T-cell (primary cell): ENCODE results near the gene RINL. TPM values are rescaled to one million over a fixed set of nuclear protein-coding genes. Genes with fewer than 3 reads are reported as not detected.
A peak's percentile ranks its signal among the peaks of the same experiment; 100 is the strongest.

Source experiments
- ATAC-seq, 4 experiments: fragments of 200-7000 bp in 3 of 4; fragments of 150-1000 bp in 1 of 4; cut with Tn5 transposase; replicated peaks in 1 of 4; 1 replicate in 3 of 4; 2 replicates in 1 of 4; pipeline ENCODE4 v1.10.0; 2021; ENCODE audit warnings: moderate library complexity in 3 of 4, mild to moderate bottlenecking in 2 of 4, moderate number of reproducible peaks in 1 of 4
- CTCF ChIA-PET, 2 donors: fragments of 300-600 bp; sonication (Branson Sonifier 250); formaldehyde crosslinking; loops; one replicate each; lab custom pipeline; 2022; ENCODE audit warnings: antibody characterized with exemption in 2 of 2; lab: Charles Lee
- POLR2A ChIA-PET, 2 donors: fragments of 300-600 bp; sonication (Branson Sonifier 250); formaldehyde crosslinking; loops; one replicate each; lab custom pipeline; 2022; ENCODE audit warnings: antibody characterized with exemption in 2 of 2; lab: Charles Lee
- DNase-seq, 35 experiments: peaks; one replicate each; pipeline versions ENCODE4 v3.0.0 to v3.0.0-alpha.2; 2013 to 2023
- H3K27ac ChIP-seq: one replicate; pipeline ENCODE4 v1.5.1; 2013; ENCODE audit warnings: low read length
- H3K27me3 ChIP-seq, 2 experiments: replicated peaks in 1 of 2; 1 replicate in 1 of 2; 2 replicates in 1 of 2; pipeline versions ENCODE4 v1.6.1 to v1.7.0; 2013; ENCODE audit warnings: low read length in 1 of 2, mixed read lengths in 1 of 2; ENCODE audit not compliant: control insufficient read depth in 2 of 2, insufficient read depth in 2 of 2; ENCODE audit errors: extremely low read depth in 1 of 2
- H3K36me3 ChIP-seq, 2 donors: 1 replicate in 1 of 2; 2 replicates in 1 of 2; pipeline versions ENCODE4 v1.6.1 to v1.7.0; 2013; ENCODE audit warnings: low read length in 1 of 2; ENCODE audit not compliant: control insufficient read depth in 2 of 2, insufficient read depth in 1 of 2; ENCODE audit errors: extremely low read depth in 1 of 2
- H3K4me1 ChIP-seq, 2 experiments: 1 replicate in 1 of 2; 2 replicates in 1 of 2; pipeline versions ENCODE4 v1.6.1 to v1.7.0; 2013; ENCODE audit warnings: low read length in 2 of 2, mixed read lengths in 1 of 2; ENCODE audit not compliant: insufficient read depth in 2 of 2, control insufficient read depth in 1 of 2; ENCODE audit errors: extremely low read depth in 1 of 2
- H3K4me3 ChIP-seq, 2 donors: 1 replicate in 1 of 2; 2 replicates in 1 of 2; pipeline versions ENCODE4 v1.5.1 to v1.7.0; 2013; ENCODE audit warnings: mild to moderate bottlenecking in 2 of 2, low read length in 1 of 2, moderate library complexity in 1 of 2; ENCODE audit not compliant: control insufficient read depth in 1 of 2; ENCODE audit errors: extremely low read depth in 1 of 2
- H3K9me3 ChIP-seq: 2 replicates; pipeline ENCODE4 v1.7.0; 2013
- H3K27ac Mint-ChIP-seq, 2 donors: one replicate each; pipeline ENCODE4 v1.8.0; 2020 to 2021; ENCODE audit warnings: mild to moderate bottlenecking in 2 of 2, mixed read lengths in 2 of 2
- H3K27me3 Mint-ChIP-seq, 2 donors: one replicate each; pipeline ENCODE4 v1.8.0; 2021 to 2022; ENCODE audit warnings: mixed read lengths in 2 of 2
- H3K36me3 Mint-ChIP-seq: one replicate; pipeline ENCODE4 v1.8.0; 2021; ENCODE audit warnings: mixed read lengths
- H3K4me1 Mint-ChIP-seq, 3 donors: one replicate each; pipeline ENCODE4 v1.8.0; 2020 to 2022; ENCODE audit warnings: mixed read lengths in 3 of 3, mild to moderate bottlenecking in 1 of 3
- H3K4me3 Mint-ChIP-seq, 3 donors: one replicate each; pipeline ENCODE4 v1.8.0; 2020 to 2022; ENCODE audit warnings: mild to moderate bottlenecking in 3 of 3, mixed read lengths in 3 of 3, moderate library complexity in 3 of 3
- H3K9me3 Mint-ChIP-seq, 3 donors: one replicate each; pipeline ENCODE4 v1.8.0; 2020 to 2022; ENCODE audit warnings: mixed read lengths in 3 of 3
- WGBS: methylation state at CpG from one replicate; pipeline ENCODE4 v1.1.5; 2013; ENCODE audit warnings: missing lambda C conversion rate; ENCODE audit not compliant: insufficient coverage; 5-methylcytosine and 5-hydroxymethylcytosine counted together
- total RNA-seq, 35 experiments: library from RNA in 6 of 35; stranded (reverse) in 6 of 35; fragments of 120-200 nt in 1 of 35; gene quantifications; one replicate each; pipeline versions ENCODE4 v1.2.1 to v1.2.4 and lab custom pipeline; 2013 to 2026

RINL gene
- total RNA-seq, 5 donors from 2014 or later (not counting 1 experiment from before 2014, with no cell fraction given) = 44.2 to 81.3 (median 71.0) TPM

DNA sequence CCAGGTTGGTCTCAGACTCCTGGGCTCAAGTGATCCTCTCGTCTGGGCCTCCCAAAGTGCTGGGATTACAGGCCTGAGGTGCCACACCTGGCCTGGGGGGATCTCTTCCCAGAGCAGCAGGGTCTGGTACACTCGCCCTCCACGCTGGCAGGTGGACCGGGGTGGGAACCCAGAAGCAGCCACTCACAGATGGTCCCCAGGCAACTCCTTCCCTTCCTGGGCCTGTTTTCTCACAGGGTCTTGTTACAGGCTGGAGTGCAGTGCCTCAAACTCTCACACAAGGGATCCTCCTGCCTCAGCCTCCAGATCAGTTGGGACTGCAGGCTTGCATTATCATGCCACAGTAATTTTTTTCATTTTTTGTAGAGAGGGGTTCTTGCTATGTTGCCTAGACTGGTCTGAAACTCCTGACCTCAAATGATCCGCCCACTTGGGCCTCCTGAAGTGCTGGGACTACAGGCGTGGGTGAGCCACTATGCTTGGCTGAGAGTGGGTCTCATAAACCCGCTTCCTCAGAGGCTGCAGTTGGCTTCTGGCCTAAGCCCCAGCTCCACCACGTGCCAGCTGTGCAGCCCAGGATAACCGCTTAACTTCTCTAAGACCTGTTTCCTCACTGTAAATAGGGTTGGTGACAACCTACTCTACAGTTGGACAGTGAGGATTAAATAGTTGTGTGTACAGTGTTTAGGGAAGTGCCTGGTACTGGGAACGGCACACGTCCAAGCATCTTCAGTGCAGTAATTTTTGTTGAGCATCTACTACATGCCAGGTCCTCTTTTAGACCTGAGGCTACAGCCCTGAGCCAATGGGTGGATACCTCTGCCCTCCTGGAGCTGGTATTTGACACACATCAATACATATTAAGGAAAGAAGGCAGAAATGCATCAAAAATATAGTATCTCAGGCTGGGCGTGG lies 34.8 kb upstream of the RINL start:
- WGBS = 73% methylated on average over 6 of the region's 12 CpGs
- H3K9me3 ChIP-seq = no peaks in the 10 kb centered on the region
- ATAC-seq (no peak), DNase-seq (no peak)
- no peak overlapping the region for H3K4me3 Mint-ChIP-seq
- H3K27me3 Mint-ChIP-seq = no peaks in the 10 kb centered on the region
- H3K9me3 Mint-ChIP-seq = no peaks in the 10 kb centered on the region
- H3K4me1 Mint-ChIP-seq = peaks cover 7 to 15% (median 11%) of the 10 kb centered on the region in 3 donors
- H3K4me3 ChIP-seq = no peak overlapping the region
- no peak overlapping the region for H3K27ac Mint-ChIP-seq
- H3K4me1 ChIP-seq = peaks cover 0 to 11% of the 10 kb centered on the region in 2 experiments
- peaks cover 7% of the 10 kb centered on the region for H3K36me3 Mint-ChIP-seq
- no peak overlapping the region for H3K27ac ChIP-seq
- ChIA-PET CTCF (no interaction called here), POLR2A (no interaction called here)
- H3K36me3 ChIP-seq = peaks cover 2 to 5% of the 10 kb centered on the region in 2 donors
- peaks cover 0 to 15% of the 10 kb centered on the region in 2 experiments for H3K27me3 ChIP-seq

DNA sequence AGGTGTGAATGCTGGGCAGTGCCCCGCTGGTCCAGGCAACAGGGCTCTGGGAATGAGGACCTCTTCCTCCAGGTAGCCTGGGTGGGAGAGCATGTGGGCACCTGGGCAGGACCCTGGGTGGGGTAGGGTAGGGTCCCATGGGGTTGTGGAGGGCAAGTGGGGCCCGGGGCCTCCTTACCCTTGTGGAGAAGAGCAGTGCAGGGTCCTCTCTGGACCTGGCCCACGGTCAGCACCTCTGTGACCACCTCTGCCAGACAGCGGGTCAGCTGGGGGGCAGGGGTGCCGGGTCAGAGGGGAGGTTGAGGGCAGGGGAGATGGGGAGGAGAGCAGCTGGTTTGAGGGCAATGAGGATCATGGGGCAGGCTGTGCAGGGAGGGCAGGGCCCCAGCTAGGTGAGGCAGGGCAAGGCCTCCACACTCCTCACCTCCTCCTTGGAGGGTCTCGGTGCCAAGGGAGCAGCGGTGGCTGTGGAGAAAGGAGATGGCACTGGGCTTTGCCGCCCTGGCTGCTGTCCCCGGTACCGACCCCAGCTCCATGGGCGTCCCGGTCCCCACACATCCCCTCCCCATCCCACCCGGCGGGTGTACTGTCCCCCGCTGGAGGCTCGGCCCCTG lies 33.4 kb upstream of the RINL start:
- H3K36me3 ChIP-seq = peaks cover 5 to 15% of the 10 kb centered on the region in 2 donors
- POLR2A ChIA-PET = interaction anchor here in 1 of 2 donors (0.6 kb wide), 1 partner anchor 351 kb away, joined by 8 read pairs; no protein-coding TSS in a partner anchor
- H3K27me3 ChIP-seq = peaks cover 0 to 15% of the 10 kb centered on the region in 2 experiments
- ATAC-seq = no peak
- no peak for DNase-seq
- WGBS = 83% methylated on average over 7 of the region's 16 CpGs
- Mint-ChIP-seq H3K9me3 (no peaks in the 10 kb centered on the region), H3K36me3 (peaks cover 19% of the 10 kb centered on the region), H3K27me3 (no peaks in the 10 kb centered on the region), H3K4me3 (no peak overlapping the region), H3K4me1 (peaks cover 7 to 20% (median 11%) of the 10 kb centered on the region in 3 donors), H3K27ac (no peak overlapping the region)
- no peak overlapping the region for H3K4me3 ChIP-seq
- H3K4me1 ChIP-seq = peaks cover 0 to 11% of the 10 kb centered on the region in 2 experiments
- no peak overlapping the region for H3K27ac ChIP-seq
- CTCF ChIA-PET = no interaction called here
- no peaks in the 10 kb centered on the region for H3K9me3 ChIP-seq

DNA sequence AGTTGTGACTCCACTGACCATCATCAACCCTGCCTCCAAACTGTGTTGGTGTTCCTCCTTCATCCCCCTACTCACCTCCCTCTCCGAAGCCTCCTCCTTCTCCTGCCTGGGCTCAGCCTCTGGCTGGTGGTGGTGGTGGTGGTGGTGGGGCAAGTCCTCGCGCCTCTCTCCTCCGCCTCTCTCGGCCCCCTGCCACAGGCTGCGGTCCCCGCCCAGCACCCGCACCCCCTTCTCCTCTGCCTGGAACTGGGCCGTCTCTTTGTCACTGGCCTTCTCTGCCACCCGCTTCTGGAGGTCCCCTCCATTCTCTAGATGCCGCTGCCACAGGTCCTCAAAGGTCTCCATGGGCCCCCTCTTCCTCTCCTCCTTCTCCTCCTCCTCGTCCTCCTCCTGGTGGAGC lies 32.4 kb upstream of the RINL start:
- no peaks in the 10 kb centered on the region for H3K9me3 Mint-ChIP-seq
- no peak for DNase-seq
- Histone ChIP-seq H3K4me1 (peaks cover 0 to 11% of the 10 kb centered on the region in 2 experiments), H3K4me3 (no peak overlapping the region), H3K27me3 (peaks cover 0 to 15% of the 10 kb centered on the region in 2 experiments), H3K27ac (no peak overlapping the region), H3K36me3 (peaks cover 2 to 20% of the 10 kb centered on the region in 2 donors), H3K9me3 (no peaks in the 10 kb centered on the region)
- ATAC-seq = no peak
- ChIA-PET POLR2A (no interaction called here), CTCF (no interaction called here)
- H3K27me3 Mint-ChIP-seq = no peaks in the 10 kb centered on the region
- 98% methylated on average over 6 of the region's 12 CpGs for WGBS
- H3K27ac Mint-ChIP-seq = no peak overlapping the region
- peaks cover 7 to 20% (median 11%) of the 10 kb centered on the region in 3 donors for H3K4me1 Mint-ChIP-seq
- no peak overlapping the region for H3K4me3 Mint-ChIP-seq
- peaks cover 19% of the 10 kb centered on the region for H3K36me3 Mint-ChIP-seq

DNA sequence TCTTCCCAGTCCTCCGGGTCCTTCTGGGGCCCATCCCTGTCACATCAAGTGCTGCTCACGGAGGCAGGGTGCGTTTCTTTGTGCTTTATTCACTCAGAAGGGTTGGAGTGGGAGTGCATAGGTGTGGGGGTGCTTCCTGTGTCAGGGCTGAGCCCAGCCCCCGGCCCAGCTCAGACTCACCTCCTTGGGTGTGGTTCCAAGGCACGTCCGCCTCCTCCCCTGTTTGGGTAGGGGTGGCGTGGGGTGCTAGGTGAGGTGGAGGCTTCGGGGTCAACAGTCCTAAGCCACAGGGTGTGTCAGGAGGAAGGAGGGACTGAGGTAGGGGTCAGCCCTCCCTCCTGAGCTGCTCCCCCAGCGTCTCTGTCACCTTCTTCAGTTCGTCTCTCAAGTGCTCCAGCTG lies 30.8 kb upstream of the RINL start:
- DNase-seq (peak in 9 of 35 experiments; percentile 10 to 32 (median 16)), ATAC-seq (peak; percentile 28 to 66 (median 54))
- POLR2A ChIA-PET = no interaction called here
- H3K27me3 ChIP-seq = peaks cover 0 to 15% of the 10 kb centered on the region in 2 experiments
- H3K4me1 ChIP-seq = peaks cover 0 to 11% of the 10 kb centered on the region in 2 experiments
- CTCF ChIA-PET = no interaction called here
- Mint-ChIP-seq H3K4me1 (peaks cover 12 to 20% (median 17%) of the 10 kb centered on the region in 3 donors), H3K27me3 (no peaks in the 10 kb centered on the region), H3K27ac (peak overlapping the region in 1 of 2 donors; percentile 75), H3K4me3 (peak overlapping the region in 1 of 3 donors; percentile 38), H3K9me3 (no peaks in the 10 kb centered on the region), H3K36me3 (peaks cover 29% of the 10 kb centered on the region)
- no peaks in the 10 kb centered on the region for H3K9me3 ChIP-seq
- H3K36me3 ChIP-seq = peaks cover 3 to 33% of the 10 kb centered on the region in 2 donors
- 26% methylated on average over 4 of the region's 10 CpGs for WGBS
- peak overlapping the region in 1 of 2 donors; percentile 5 for H3K4me3 ChIP-seq
- H3K27ac ChIP-seq = peak overlapping the region; percentile 41

DNA sequence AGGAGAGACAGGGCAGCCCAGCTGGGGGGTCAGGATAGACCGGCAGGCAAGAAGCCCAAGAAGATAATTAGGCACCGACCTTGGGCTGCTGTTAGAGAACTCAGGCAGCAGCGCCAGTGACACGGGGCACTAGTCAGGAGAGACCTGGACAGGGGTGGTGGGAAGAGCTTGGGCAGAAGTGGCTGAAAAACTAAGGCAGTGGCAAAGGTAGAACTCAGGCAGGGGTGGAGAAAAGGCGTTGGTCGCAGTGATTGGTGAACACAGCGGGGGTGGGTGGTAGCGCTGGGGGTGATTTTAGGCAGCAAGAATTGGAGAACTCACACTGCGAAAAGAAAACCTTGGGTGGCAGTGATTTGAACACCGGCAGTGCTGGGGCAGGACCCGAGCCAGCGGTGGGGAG lies 29.6 kb upstream of the RINL start:
- DNase-seq (no peak), ATAC-seq (no peak)
- peak overlapping the region in 1 of 3 donors; percentile 11 for H3K4me3 Mint-ChIP-seq
- Histone ChIP-seq H3K4me1 (peaks cover 0 to 11% of the 10 kb centered on the region in 2 experiments), H3K4me3 (no peak overlapping the region), H3K27ac (no peak overlapping the region), H3K9me3 (no peaks in the 10 kb centered on the region), H3K36me3 (peaks cover 3 to 33% of the 10 kb centered on the region in 2 donors), H3K27me3 (peaks cover 0 to 15% of the 10 kb centered on the region in 2 experiments)
- peak overlapping the region in 1 of 2 donors; percentile 16 for H3K27ac Mint-ChIP-seq
- no peaks in the 10 kb centered on the region for H3K27me3 Mint-ChIP-seq
- CTCF ChIA-PET = no interaction called here
- peaks cover 15 to 20% (median 20%) of the 10 kb centered on the region in 3 donors for H3K4me1 Mint-ChIP-seq
- H3K36me3 Mint-ChIP-seq = peaks cover 33% of the 10 kb centered on the region
- POLR2A ChIA-PET = interaction anchor here in 1 of 2 donors (0.7 kb wide), 1 partner anchor 150 kb away, joined by 6 read pairs; no protein-coding TSS in a partner anchor
- H3K9me3 Mint-ChIP-seq = no peaks in the 10 kb centered on the region
- WGBS = 98% methylated on average over 11 of the region's 12 CpGs

DNA sequence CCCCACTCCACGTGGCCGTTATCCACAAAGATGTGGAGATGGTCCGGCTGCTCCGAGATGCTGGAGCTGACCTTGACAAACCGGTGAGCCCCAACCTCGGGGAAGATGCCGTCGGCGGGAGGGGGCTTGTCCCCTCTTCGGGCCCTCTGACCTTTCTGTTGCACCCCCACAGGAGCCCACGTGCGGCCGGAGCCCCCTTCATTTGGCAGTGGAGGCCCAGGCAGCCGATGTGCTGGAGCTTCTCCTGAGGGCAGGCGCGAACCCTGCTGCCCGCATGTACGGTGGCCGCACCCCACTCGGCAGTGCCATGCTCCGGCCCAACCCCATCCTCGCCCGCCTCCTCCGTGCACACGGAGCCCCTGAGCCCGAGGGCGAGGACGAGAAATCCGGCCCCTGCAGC lies 29.2 kb upstream of the RINL start:
- peaks cover 0 to 12% of the 10 kb centered on the region in 2 experiments for H3K27me3 ChIP-seq
- no peaks in the 10 kb centered on the region for H3K27me3 Mint-ChIP-seq
- CTCF ChIA-PET = no interaction called here
- no peak overlapping the region for H3K27ac Mint-ChIP-seq
- no peak for ATAC-seq
- peaks cover 33% of the 10 kb centered on the region for H3K36me3 Mint-ChIP-seq
- peaks cover 16 to 21% (median 19%) of the 10 kb centered on the region in 3 donors for H3K4me1 Mint-ChIP-seq
- no peaks in the 10 kb centered on the region for H3K9me3 ChIP-seq
- no peak overlapping the region for H3K4me3 ChIP-seq
- POLR2A ChIA-PET = no interaction called here
- H3K4me1 ChIP-seq = peaks cover 0 to 11% of the 10 kb centered on the region in 2 experiments
- no peak overlapping the region for H3K27ac ChIP-seq
- DNase-seq = no peak
- 98% methylated on average over 29 of the region's 29 CpGs for WGBS
- H3K36me3 ChIP-seq = peaks cover 3 to 33% of the 10 kb centered on the region in 2 donors
- no peaks in the 10 kb centered on the region for H3K9me3 Mint-ChIP-seq
- peak overlapping the region in 1 of 3 donors; percentile 11 for H3K4me3 Mint-ChIP-seq
